H9 (cell line): ENCODE results near the gene PCSK9. TPM values are rescaled to one million over a fixed set of nuclear protein-coding genes. Genes with fewer than 3 reads are reported as not detected.

Experiments
- DNase-seq: peaks from one replicate; pipeline ENCODE4 v3.0.0-alpha.2; 2017
- H2AFZ ChIP-seq: one replicate; pipeline ENCODE4 v1.6.1; 2013; ENCODE audit warnings: mild to moderate bottlenecking, low read length, control low read depth, moderate library complexity
- H2AK5ac ChIP-seq: 2 replicates; pipeline ENCODE4 v1.6.1; 2013; ENCODE audit warnings: low read length, control low read depth, mixed read lengths; ENCODE audit not compliant: insufficient read length
- H2BK120ac ChIP-seq: one replicate; pipeline ENCODE4 v1.6.1; 2013; ENCODE audit warnings: low read depth, mild to moderate bottlenecking, low read length, control low read depth, inconsistent platforms; ENCODE audit not compliant: poor library complexity, severe bottlenecking
- H2BK12ac ChIP-seq: 2 replicates; pipeline ENCODE4 v1.6.1; 2013; ENCODE audit warnings: low read length, control low read depth, mixed read lengths, low read depth; ENCODE audit not compliant: insufficient read length
- H2BK15ac ChIP-seq: 2 replicates; pipeline ENCODE4 v1.6.1; 2013; ENCODE audit warnings: low read depth, low read length, control low read depth
- H2BK20ac ChIP-seq: one replicate; pipeline ENCODE4 v1.6.1; 2013; ENCODE audit warnings: low read depth, mild to moderate bottlenecking, low read length, control low read depth, inconsistent platforms; ENCODE audit not compliant: poor library complexity, severe bottlenecking
- H2BK5ac ChIP-seq: 2 replicates; pipeline ENCODE4 v1.6.1; 2013; ENCODE audit warnings: low read length, control low read depth, mixed read lengths; ENCODE audit not compliant: insufficient read length
- H3K14ac ChIP-seq: 2 replicates; pipeline ENCODE4 v1.6.1; 2013; ENCODE audit warnings: low read length, control low read depth; ENCODE audit not compliant: insufficient read depth
- H3K18ac ChIP-seq: 2 replicates; pipeline ENCODE4 v1.6.1; 2013; ENCODE audit warnings: low read depth, mild to moderate bottlenecking, mixed read lengths, low read length, control low read depth; ENCODE audit not compliant: insufficient read length
- H3K23ac ChIP-seq: 2 replicates; pipeline ENCODE4 v1.6.1; 2013; ENCODE audit warnings: low read length, control low read depth, mixed read lengths, low read depth; ENCODE audit not compliant: insufficient read length
- H3K23me2 ChIP-seq: 2 replicates; pipeline ENCODE4 v1.6.1; 2013; ENCODE audit warnings: low read depth, mild to moderate bottlenecking, mixed read lengths, low read length, control low read depth; ENCODE audit not compliant: insufficient read length, poor library complexity, severe bottlenecking
- H3K27ac ChIP-seq: 2 replicates; pipeline ENCODE4 v1.5.1; 2013; ENCODE audit warnings: low read length, control low read depth, mixed read lengths, low read depth; ENCODE audit not compliant: insufficient read length
- H3K27me3 ChIP-seq: 2 replicates; pipeline ENCODE4 v1.6.1; 2013; ENCODE audit warnings: low read length, control low read depth, inconsistent platforms; ENCODE audit not compliant: insufficient read depth
- H3K4ac ChIP-seq: 2 replicates; pipeline ENCODE4 v1.6.1; 2013; ENCODE audit warnings: low read depth, mild to moderate bottlenecking, control low read depth, inconsistent platforms, low read length, moderate library complexity
- H3K4me1 ChIP-seq: 2 replicates; pipeline ENCODE4 v1.6.1; 2013; ENCODE audit warnings: low read length, control low read depth, inconsistent platforms; ENCODE audit not compliant: insufficient read depth
- H3K4me2 ChIP-seq: 2 replicates; pipeline ENCODE4 v1.6.1; 2013; ENCODE audit warnings: low read length, control low read depth, mixed read lengths; ENCODE audit not compliant: insufficient read length, insufficient read depth
- H3K56ac ChIP-seq: 2 replicates; pipeline ENCODE4 v1.6.1; 2013; ENCODE audit warnings: low read depth, mild to moderate bottlenecking, mixed read lengths, low read length, control low read depth; ENCODE audit not compliant: insufficient read length
- H3K79me1 ChIP-seq: 2 replicates; pipeline ENCODE4 v1.6.1; 2013; ENCODE audit warnings: low read depth, mild to moderate bottlenecking, moderate library complexity, low read length, control low read depth, inconsistent platforms; ENCODE audit not compliant: insufficient read depth, poor library complexity, severe bottlenecking
- H3K79me2 ChIP-seq: 2 replicates; pipeline ENCODE4 v1.6.1; 2013; ENCODE audit warnings: low read length, control low read depth, inconsistent platforms; ENCODE audit not compliant: insufficient read depth
- H3K9ac ChIP-seq: 2 replicates; pipeline ENCODE4 v1.6.1; 2013; ENCODE audit warnings: low read length, control low read depth, mixed read lengths; ENCODE audit not compliant: insufficient read length; ENCODE audit errors: extremely low read depth
- H3K9me3 ChIP-seq: one replicate; pipeline ENCODE4 v1.6.1; 2013; ENCODE audit warnings: low read depth, low read length, inconsistent platforms; ENCODE audit not compliant: control insufficient read depth
- H3T11ph ChIP-seq: one replicate; pipeline ENCODE4 v1.6.1; 2013; ENCODE audit warnings: mild to moderate bottlenecking, low read length, control low read depth, inconsistent platforms
- H4K20me1 ChIP-seq: one replicate; pipeline ENCODE4 v1.6.1; 2013; ENCODE audit not compliant: control insufficient read depth, insufficient read length, insufficient read depth
- H4K5ac ChIP-seq: 2 replicates; pipeline ENCODE4 v1.6.1; 2013; ENCODE audit warnings: low read depth, mild to moderate bottlenecking, mixed read lengths, low read length, control low read depth; ENCODE audit not compliant: insufficient read length
- H4K8ac ChIP-seq: replicated peaks from 2 replicates; pipeline ENCODE4 v1.6.1; 2013; ENCODE audit warnings: low read length, control low read depth, mixed read lengths, low read depth; ENCODE audit not compliant: insufficient read length
- H4K91ac ChIP-seq: 2 replicates; pipeline ENCODE4 v1.6.1; 2013; ENCODE audit warnings: low read depth, mild to moderate bottlenecking, moderate library complexity, mixed read lengths, low read length, control low read depth; ENCODE audit not compliant: insufficient read length
- H3K27ac Mint-ChIP-seq, 3 experiments: 2 replicates in 2 of 3; 3 replicates in 1 of 3; pipeline ENCODE4 v1.8.0; 2020 to 2021; ENCODE audit warnings: mixed read lengths in 3 of 3, mild to moderate bottlenecking in 1 of 3, moderate library complexity in 1 of 3
- H3K27me3 Mint-ChIP-seq: 2 replicates; pipeline ENCODE4 v1.8.0; 2021; ENCODE audit warnings: low read depth, mild to moderate bottlenecking, moderate library complexity, mixed read lengths
- H3K36me3 Mint-ChIP-seq, 3 experiments: 2 replicates in 2 of 3; 3 replicates in 1 of 3; pipeline ENCODE4 v1.8.0; 2020 to 2021; ENCODE audit warnings: low read depth in 3 of 3, mixed read lengths in 3 of 3; ENCODE audit not compliant: insufficient read depth in 1 of 3
- H3K4me1 Mint-ChIP-seq, 2 experiments: 2 replicates each; pipeline ENCODE4 v1.8.0; 2020; ENCODE audit warnings: mixed read lengths in 2 of 2
- H3K4me3 Mint-ChIP-seq, 2 experiments: 2 replicates in 1 of 2; 3 replicates in 1 of 2; pipeline ENCODE4 v1.8.0; 2020 to 2021; ENCODE audit warnings: mild to moderate bottlenecking in 2 of 2, mixed read lengths in 2 of 2, moderate library complexity in 1 of 2
- H3K9me3 Mint-ChIP-seq, 2 experiments: 2 replicates in 1 of 2; 3 replicates in 1 of 2; pipeline ENCODE4 v1.8.0; 2020; ENCODE audit warnings: mild to moderate bottlenecking in 2 of 2, mixed read lengths in 2 of 2, moderate library complexity in 1 of 2
- WGBS: extraction: QIAGEN DNeasy Blood & Tissue Kit; methylation state at CpG from one replicate; pipeline ENCODE4 v1.1.7; 2013; ENCODE audit warnings: missing lambda C conversion rate, low lambda C conversion rate, mixed read lengths; ENCODE audit not compliant: insufficient read length; ENCODE audit errors: extremely low coverage; 5-methylcytosine and 5-hydroxymethylcytosine counted together
- total RNA-seq: library from RNA; stranded (reverse); gene quantifications from 2 replicates; pipeline ENCODE4 v1.2.1, GENCODE V29; 2021
- TF ChIP-seq, protein P1 (sequence below): fragments of 200-600 bp; sonication (generic); conservative IDR thresholded peaks from 3 replicates; pipeline ENCODE4 v1.8.0; 2021; ENCODE audit warnings: antibody characterized with exemption, mild to moderate bottlenecking

Gene PCSK9
- total RNA-seq, 1 experiment from 2014 or later = 75.1 TPM

DNA sequence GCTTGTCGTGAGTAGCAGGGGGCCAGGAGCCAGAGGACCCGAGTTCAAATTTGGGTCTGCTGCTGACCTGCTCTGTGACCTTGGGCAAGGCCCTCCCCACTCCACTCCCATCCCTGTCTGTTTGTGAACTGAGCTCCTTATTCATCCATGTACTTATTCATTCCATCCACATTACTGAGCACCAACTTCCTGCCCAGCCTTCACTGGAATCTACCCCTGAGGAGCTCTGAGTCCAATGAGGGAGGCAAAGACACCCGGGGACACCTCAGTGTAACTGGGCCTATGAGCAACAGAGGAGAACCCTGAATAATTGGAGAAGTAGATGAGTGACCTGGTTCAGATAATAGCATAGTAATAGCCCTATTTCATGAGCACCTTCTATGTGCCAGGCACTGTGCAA, 31.7 kb upstream of the PCSK9 start:
- H3K27me3 Mint-ChIP-seq = peaks cover 23% of the 10 kb centered on the region

More for the DNA sequence above, 31.7 kb upstream of the PCSK9 start:
- no peak overlapping the region for H2BK5ac ChIP-seq
- H4K91ac ChIP-seq = no peak overlapping the region
- H3K4me1 Mint-ChIP-seq = peaks cover 15 to 18% of the 10 kb centered on the region in 2 experiments
- H3K9me3 ChIP-seq = no peaks in the 10 kb centered on the region
- H4K8ac ChIP-seq = no peak overlapping the region
- H2BK15ac ChIP-seq = no peak overlapping the region
- peaks cover 3% of the 10 kb centered on the region; the same call in 1 of the 2 replicates for H3K4me1 ChIP-seq
- H3K23me2 ChIP-seq = no peaks in the 10 kb centered on the region
- H4K20me1 ChIP-seq = no peaks in the 10 kb centered on the region
- no peak overlapping the region for H3K18ac ChIP-seq
- H3K23ac ChIP-seq = no peak overlapping the region
- no peak overlapping the region for H3K27ac ChIP-seq
- H3K79me2 ChIP-seq = no peaks in the 10 kb centered on the region
- H3K4ac ChIP-seq = no peak overlapping the region
- TF ChIP-seq, protein P1, sequence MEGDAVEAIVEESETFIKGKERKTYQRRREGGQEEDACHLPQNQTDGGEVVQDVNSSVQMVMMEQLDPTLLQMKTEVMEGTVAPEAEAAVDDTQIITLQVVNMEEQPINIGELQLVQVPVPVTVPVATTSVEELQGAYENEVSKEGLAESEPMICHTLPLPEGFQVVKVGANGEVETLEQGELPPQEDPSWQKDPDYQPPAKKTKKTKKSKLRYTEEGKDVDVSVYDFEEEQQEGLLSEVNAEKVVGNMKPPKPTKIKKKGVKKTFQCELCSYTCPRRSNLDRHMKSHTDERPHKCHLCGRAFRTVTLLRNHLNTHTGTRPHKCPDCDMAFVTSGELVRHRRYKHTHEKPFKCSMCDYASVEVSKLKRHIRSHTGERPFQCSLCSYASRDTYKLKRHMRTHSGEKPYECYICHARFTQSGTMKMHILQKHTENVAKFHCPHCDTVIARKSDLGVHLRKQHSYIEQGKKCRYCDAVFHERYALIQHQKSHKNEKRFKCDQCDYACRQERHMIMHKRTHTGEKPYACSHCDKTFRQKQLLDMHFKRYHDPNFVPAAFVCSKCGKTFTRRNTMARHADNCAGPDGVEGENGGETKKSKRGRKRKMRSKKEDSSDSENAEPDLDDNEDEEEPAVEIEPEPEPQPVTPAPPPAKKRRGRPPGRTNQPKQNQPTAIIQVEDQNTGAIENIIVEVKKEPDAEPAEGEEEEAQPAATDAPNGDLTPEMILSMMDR = no peak
- no peak overlapping the region for H3K14ac ChIP-seq
- no peak overlapping the region for H3K56ac ChIP-seq
- H3K4me2 ChIP-seq = no peak overlapping the region
- WGBS = no CpG with 5 or more reads among the region's 3 CpGs
- H3K4me3 Mint-ChIP-seq = no peak overlapping the region
- no peak overlapping the region for H4K5ac ChIP-seq
- DNase-seq = no peak
- H3K27me3 ChIP-seq = no peaks in the 10 kb centered on the region; the same call in 1 of the 2 replicates
- no peak overlapping the region for H2BK12ac ChIP-seq
- H3K9ac ChIP-seq = no peak overlapping the region
- H3K9me3 Mint-ChIP-seq = peaks cover 10 to 15% of the 10 kb centered on the region in 2 experiments
- H2AK5ac ChIP-seq = no peak overlapping the region
- H3K27ac Mint-ChIP-seq = no peak overlapping the region
- no peak overlapping the region for H2AFZ ChIP-seq
- H3T11ph ChIP-seq = no peak overlapping the region
- H2BK20ac ChIP-seq = no peak overlapping the region
- no peak overlapping the region for H2BK120ac ChIP-seq
- peaks cover 0 to 15% (median 0%) of the 10 kb centered on the region in 3 experiments for H3K36me3 Mint-ChIP-seq
- H3K79me1 ChIP-seq = no peaks in the 10 kb centered on the region
